DND-41 (cell line): ENCODE data around the gene MVB12B.

Experiments
- ATAC-seq: fragments of 200-7000 bp; cut with Tn5 transposase; 3 replicates; pipeline ENCODE4 v1.9.1; 2021; ENCODE audit warnings: low read depth; ENCODE audit not compliant: insufficient read depth
- DNase-seq: peaks from one replicate; pipeline ENCODE4 v3.0.0-alpha.2; 2020
- H2AFZ ChIP-seq: 2 replicates; pipeline ENCODE4 v1.6.0; 2012; ENCODE audit warnings: low read depth, low read length
- H3K27ac ChIP-seq: 2 replicates; pipeline ENCODE4 v1.5.1; 2012; ENCODE audit warnings: low read length, inconsistent platforms
- H3K27me3 ChIP-seq: fragments of 200-600 bp; sonication (generic); 2 replicates; pipeline ENCODE4 v1.6.0; 2012; ENCODE audit warnings: low read length, mild to moderate bottlenecking, inconsistent platforms; ENCODE audit not compliant: insufficient read depth, poor library complexity
- H3K36me3 ChIP-seq: 2 replicates; pipeline ENCODE4 v1.5.1; 2012; ENCODE audit warnings: low read length, inconsistent platforms; ENCODE audit not compliant: insufficient read depth
- H3K4me1 ChIP-seq: 2 replicates; pipeline ENCODE4 v1.5.1; 2012; ENCODE audit warnings: mild to moderate bottlenecking, low read length; ENCODE audit not compliant: insufficient read depth
- H3K4me2 ChIP-seq: 2 replicates; pipeline ENCODE4 v1.6.0; 2012; ENCODE audit warnings: mild to moderate bottlenecking, moderate library complexity, low read length, inconsistent platforms; ENCODE audit not compliant: insufficient read depth
- H3K4me3 ChIP-seq, 2 experiments: fragments of 200-600 bp in 1 of 2; shearing (Covaris generic) in 1 of 2; 2 replicates each; pipeline ENCODE4 v1.5.1; 2012 to 2016; ENCODE audit warnings: inconsistent platforms in 2 of 2, low read length in 2 of 2, mild to moderate bottlenecking in 2 of 2, low read depth in 1 of 2, moderate library complexity in 1 of 2
- H3K79me2 ChIP-seq: 2 replicates; pipeline ENCODE4 v1.6.0; 2012; ENCODE audit warnings: low read length, inconsistent platforms; ENCODE audit not compliant: insufficient read depth
- H3K9ac ChIP-seq: 2 replicates; pipeline ENCODE4 v1.6.0; 2012; ENCODE audit warnings: low read depth, mild to moderate bottlenecking, inconsistent platforms, low read length, moderate library complexity
- H3K9me3 ChIP-seq: 2 replicates; pipeline ENCODE4 v1.5.1; 2012; ENCODE audit warnings: low read length, moderate library complexity, mild to moderate bottlenecking, inconsistent platforms; ENCODE audit not compliant: insufficient read depth, severe bottlenecking
- H4K20me1 ChIP-seq: 2 replicates; pipeline ENCODE4 v1.6.0; 2012; ENCODE audit warnings: low read length; ENCODE audit not compliant: insufficient read depth
- EZH2 ChIP-seq: IDR thresholded peaks from 3 replicates; pipeline ENCODE4 v1.6.1; 2012; ENCODE audit warnings: borderline replicate concordance, low read depth, mild to moderate bottlenecking, moderate library complexity, low read length, inconsistent platforms; ENCODE audit not compliant: severe bottlenecking
- TF ChIP-seq, protein P1 (sequence below): IDR thresholded peaks from 2 replicates; pipeline ENCODE4 v1.5.1; 2012; ENCODE audit warnings: borderline replicate concordance, low read length, moderate library complexity, mild to moderate bottlenecking; ENCODE audit not compliant: poor library complexity, severe bottlenecking; ENCODE audit errors: extremely low read depth

The MVB12B gene

DNA sequence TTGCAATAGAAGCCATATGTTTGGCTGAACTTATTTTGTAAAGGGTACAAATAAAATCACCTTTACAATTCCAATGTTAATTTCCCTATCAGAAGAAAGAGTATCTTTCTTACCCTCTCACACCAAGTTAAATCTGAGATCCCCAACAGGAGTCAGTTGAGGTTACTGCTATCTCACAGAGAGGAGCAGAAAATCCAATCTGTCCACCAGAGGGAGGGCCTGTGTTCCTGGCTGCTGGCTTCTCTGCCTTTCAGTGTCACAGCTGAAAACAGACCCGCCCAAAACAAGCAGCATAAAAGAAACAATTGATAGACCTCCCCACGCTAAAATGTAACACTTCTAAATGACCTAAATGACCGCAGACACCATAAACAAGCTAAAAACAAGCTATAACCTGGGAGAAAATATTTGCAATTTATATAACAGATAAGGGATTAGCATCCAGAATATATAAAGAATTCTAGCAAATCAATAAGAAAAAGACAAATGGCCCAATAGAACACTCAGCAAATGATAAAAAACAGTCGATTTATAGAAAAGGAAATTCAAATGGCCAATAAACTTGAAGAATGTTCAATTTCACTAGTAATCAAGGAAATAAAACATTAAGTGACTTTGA lies 24.5 kb upstream of the MVB12B start:
- no peaks in the 10 kb centered on the region for H3K36me3 ChIP-seq
- no peaks in the 10 kb centered on the region for H4K20me1 ChIP-seq
- no peak overlapping the region for H3K27ac ChIP-seq
- H3K79me2 ChIP-seq = no peaks in the 10 kb centered on the region
- H3K4me2 ChIP-seq = no peak overlapping the region
- H3K9ac ChIP-seq = no peak overlapping the region
- TF ChIP-seq, protein P1, sequence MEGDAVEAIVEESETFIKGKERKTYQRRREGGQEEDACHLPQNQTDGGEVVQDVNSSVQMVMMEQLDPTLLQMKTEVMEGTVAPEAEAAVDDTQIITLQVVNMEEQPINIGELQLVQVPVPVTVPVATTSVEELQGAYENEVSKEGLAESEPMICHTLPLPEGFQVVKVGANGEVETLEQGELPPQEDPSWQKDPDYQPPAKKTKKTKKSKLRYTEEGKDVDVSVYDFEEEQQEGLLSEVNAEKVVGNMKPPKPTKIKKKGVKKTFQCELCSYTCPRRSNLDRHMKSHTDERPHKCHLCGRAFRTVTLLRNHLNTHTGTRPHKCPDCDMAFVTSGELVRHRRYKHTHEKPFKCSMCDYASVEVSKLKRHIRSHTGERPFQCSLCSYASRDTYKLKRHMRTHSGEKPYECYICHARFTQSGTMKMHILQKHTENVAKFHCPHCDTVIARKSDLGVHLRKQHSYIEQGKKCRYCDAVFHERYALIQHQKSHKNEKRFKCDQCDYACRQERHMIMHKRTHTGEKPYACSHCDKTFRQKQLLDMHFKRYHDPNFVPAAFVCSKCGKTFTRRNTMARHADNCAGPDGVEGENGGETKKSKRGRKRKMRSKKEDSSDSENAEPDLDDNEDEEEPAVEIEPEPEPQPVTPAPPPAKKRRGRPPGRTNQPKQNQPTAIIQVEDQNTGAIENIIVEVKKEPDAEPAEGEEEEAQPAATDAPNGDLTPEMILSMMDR = peak; percentile 68
- TF ChIP-seq EZH2 = no peak
- no peaks in the 10 kb centered on the region for H3K27me3 ChIP-seq
- H3K4me3 ChIP-seq = no peak overlapping the region
- H3K4me1 ChIP-seq = no peaks in the 10 kb centered on the region
- peak; percentile 57 for DNase-seq
- ATAC-seq = peak; percentile 73
- H2AFZ ChIP-seq = no peak overlapping the region
- H3K9me3 ChIP-seq = no peaks in the 10 kb centered on the region

- no peak overlapping the region for H2AFZ ChIP-seq
- no peak overlapping the region for H3K27ac ChIP-seq
- H3K4me1 ChIP-seq = no peaks in the 10 kb centered on the region
- no peak for TF ChIP-seq EZH2
- TF ChIP-seq, protein P1 = no peak
- H3K9me3 ChIP-seq = no peaks in the 10 kb centered on the region
- no peak overlapping the region for H3K4me2 ChIP-seq
- ATAC-seq (no peak), DNase-seq (no peak)
- no peaks in the 10 kb centered on the region for H3K79me2 ChIP-seq
- no peak overlapping the region for H3K9ac ChIP-seq
- H4K20me1 ChIP-seq = no peaks in the 10 kb centered on the region
- H3K27me3 ChIP-seq = no peaks in the 10 kb centered on the region
- H3K36me3 ChIP-seq = no peaks in the 10 kb centered on the region
- H3K4me3 ChIP-seq = no peak overlapping the region
Measured at GRCh38 chr9:126302730-126303129, 23.9 kb upstream of the MVB12B start.

DNA sequence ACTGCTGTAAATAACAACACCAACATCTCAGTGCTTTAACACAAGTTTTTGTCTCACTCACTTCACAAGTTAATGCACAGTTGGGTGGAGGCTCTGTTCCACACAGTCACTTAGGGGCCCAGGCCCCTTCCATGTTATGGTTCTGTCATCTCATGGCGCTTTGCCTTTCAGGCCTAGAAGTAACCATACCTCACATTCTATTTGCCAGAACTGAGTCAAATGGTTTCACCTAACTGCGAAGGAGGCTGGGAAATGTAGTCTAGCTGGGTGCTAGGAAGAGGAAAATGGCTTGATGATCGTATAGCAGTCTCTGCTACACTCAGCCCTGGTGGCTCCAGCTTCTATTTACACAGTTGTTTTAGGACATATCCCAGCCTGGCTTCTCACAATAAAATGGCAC lies 23.1 kb upstream of the MVB12B start:
- no peak overlapping the region for H3K27ac ChIP-seq
- H3K4me1 ChIP-seq = no peaks in the 10 kb centered on the region
- H2AFZ ChIP-seq = no peak overlapping the region
- H3K27me3 ChIP-seq = no peaks in the 10 kb centered on the region
- H3K4me2 ChIP-seq = no peak overlapping the region
- TF ChIP-seq, protein P1 = no peak
- TF ChIP-seq EZH2 = no peak
- DNase-seq (no peak), ATAC-seq (no peak)
- no peaks in the 10 kb centered on the region for H3K36me3 ChIP-seq
- no peaks in the 10 kb centered on the region for H3K79me2 ChIP-seq
- no peak overlapping the region for H3K4me3 ChIP-seq
- no peak overlapping the region for H3K9ac ChIP-seq
- no peaks in the 10 kb centered on the region for H4K20me1 ChIP-seq
- no peaks in the 10 kb centered on the region for H3K9me3 ChIP-seq
